ENCODE data around the gene UGT1A7. TPM values are rescaled to one million over a fixed set of nuclear protein-coding genes. Genes with fewer than 3 reads are reported as not detected.

Gene UGT1A7
- total and polyA plus RNA-seq, 4 donors, result 0.45 TPM; not detected in 3

GRCh38 chr2:233674314-233674713 lies 7.4 kb upstream of the UGT1A7 start:
- ATAC-seq (ENCODE audit: insufficient read depth, low FRiP score), result no peak

GRCh38 chr2:233674995-233675394 lies 6.7 kb upstream of the UGT1A7 start:
- no peak overlapping the region for H3K9ac ChIP-seq (ENCODE audit: insufficient read depth in 1 of 2, low read length in 2 of 2)
- TF ChIP-seq CTCF (IDR thresholded peaks at IDR 0.05; ENCODE audit: control extremely low read depth, extremely low read depth), result no peak
- ATAC-seq (ENCODE audit: insufficient read depth, low FRiP score) (no peak), DNase-seq (no peak)
- 49 to 73% methylated on average over 4 of the region's 4 CpGs for WGBS, 2 donors
- no peaks in the 10 kb centered on the region for H3K27me3 ChIP-seq (ENCODE audit: control insufficient read depth in 3 of 3, insufficient read depth in 3 of 3, low read length in 2 of 3)
- no peaks in the 10 kb centered on the region for H3K4me1 ChIP-seq (ENCODE audit: control insufficient read depth in 5 of 5, insufficient read depth in 5 of 5, low read length in 5 of 5)
- no peaks in the 10 kb centered on the region for H3K36me3 ChIP-seq (ENCODE audit: control insufficient read depth in 4 of 4, insufficient read depth in 4 of 4, low read length in 4 of 4)
- H3K4me3 ChIP-seq, result no peak overlapping the region
- H3K27ac ChIP-seq (ENCODE audit: low read depth in 1 of 2, low read length in 1 of 2), result no peak overlapping the region
- H3K9me3 ChIP-seq (ENCODE audit: control insufficient read depth in 4 of 4, insufficient read depth in 3 of 4, low read length in 3 of 4), result peaks cover 0 to 2% (median 0%) of the 10 kb centered on the region in 4 donors

More at GRCh38 chr2:233674314-233674713, 7.4 kb upstream of the UGT1A7 start:
- Histone ChIP-seq H3K4me1 (ENCODE audit: control insufficient read depth in 5 of 5, insufficient read depth in 5 of 5, low read length in 5 of 5) (no peaks in the 10 kb centered on the region), H3K4me3 (no peak overlapping the region), H3K9ac (ENCODE audit: insufficient read depth in 1 of 2, low read length in 2 of 2) (no peak overlapping the region), H3K36me3 (ENCODE audit: control insufficient read depth in 4 of 4, insufficient read depth in 4 of 4, low read length in 4 of 4) (no peaks in the 10 kb centered on the region), H3K27me3 (ENCODE audit: control insufficient read depth in 3 of 3, insufficient read depth in 3 of 3, low read length in 2 of 3) (no peaks in the 10 kb centered on the region), H3K9me3 (ENCODE audit: control insufficient read depth in 4 of 4, insufficient read depth in 3 of 4, low read length in 3 of 4) (peaks cover 0 to 2% (median 0%) of the 10 kb centered on the region in 4 donors), H3K27ac (ENCODE audit: low read depth in 1 of 2, low read length in 1 of 2) (no peak overlapping the region)
- no peak for DNase-seq
- TF ChIP-seq CTCF (IDR thresholded peaks at IDR 0.05; ENCODE audit: control extremely low read depth, extremely low read depth), result no peak
- WGBS, 2 donors, result 70 to 73% methylated on average over 1 of the region's 1 CpG

GRCh38 chr2:233676046-233676445 lies 5.7 kb upstream of the UGT1A7 start:
- no peak overlapping the region for H3K27ac ChIP-seq (ENCODE audit: low read depth in 1 of 2, low read length in 1 of 2)
- H3K27me3 ChIP-seq (ENCODE audit: control insufficient read depth in 3 of 3, insufficient read depth in 3 of 3, low read length in 2 of 3), result no peaks in the 10 kb centered on the region
- H3K36me3 ChIP-seq (ENCODE audit: control insufficient read depth in 4 of 4, insufficient read depth in 4 of 4, low read length in 4 of 4), result no peaks in the 10 kb centered on the region
- H3K4me1 ChIP-seq (ENCODE audit: control insufficient read depth in 5 of 5, insufficient read depth in 5 of 5, low read length in 5 of 5), result no peaks in the 10 kb centered on the region
- no peak for TF ChIP-seq CTCF (IDR thresholded peaks at IDR 0.05; ENCODE audit: control extremely low read depth, extremely low read depth)
- no peak overlapping the region for H3K9ac ChIP-seq (ENCODE audit: insufficient read depth in 1 of 2, low read length in 2 of 2)
- DNase-seq (no peak), ATAC-seq (ENCODE audit: insufficient read depth, low FRiP score) (no peak)
- no peak overlapping the region for H3K4me3 ChIP-seq
- 87 to 93% methylated on average over 2 of the region's 2 CpGs for WGBS, 2 donors
- H3K9me3 ChIP-seq (ENCODE audit: control insufficient read depth in 4 of 4, insufficient read depth in 3 of 4, low read length in 3 of 4), result peaks cover 0 to 2% (median 0%) of the 10 kb centered on the region in 4 donors

- no peak overlapping the region for H3K9ac ChIP-seq (ENCODE audit: insufficient read depth in 1 of 2, low read length in 2 of 2)
- DNase-seq (no peak), ATAC-seq (ENCODE audit: insufficient read depth, low FRiP score) (no peak)
- no peaks in the 10 kb centered on the region for H3K27me3 ChIP-seq (ENCODE audit: control insufficient read depth in 3 of 3, insufficient read depth in 3 of 3, low read length in 2 of 3)
- WGBS, 2 donors, result 68 to 82% methylated on average over 4 of the region's 4 CpGs
- no peaks in the 10 kb centered on the region for H3K9me3 ChIP-seq (ENCODE audit: control insufficient read depth in 4 of 4, insufficient read depth in 3 of 4, low read length in 3 of 4)
- no peak overlapping the region for H3K27ac ChIP-seq (ENCODE audit: low read depth in 1 of 2, low read length in 1 of 2)
- no peak overlapping the region for H3K4me3 ChIP-seq
- H3K36me3 ChIP-seq (ENCODE audit: control insufficient read depth in 4 of 4, insufficient read depth in 4 of 4, low read length in 4 of 4), result no peaks in the 10 kb centered on the region
- H3K4me1 ChIP-seq (ENCODE audit: control insufficient read depth in 5 of 5, insufficient read depth in 5 of 5, low read length in 5 of 5), result no peaks in the 10 kb centered on the region
- TF ChIP-seq CTCF (IDR thresholded peaks at IDR 0.05; ENCODE audit: control extremely low read depth, extremely low read depth), result no peak
These were observed 2.5 kb upstream of the UGT1A7 start for GRCh38 chr2:233679196-233679595.

All from lung (tissue), 12 donors.